Measurements from ENCODE around the gene NUBP2. TPM values are rescaled to one million over a fixed set of nuclear protein-coding genes. Genes with fewer than 3 reads are reported as not detected.

The NUBP2 gene
- total RNA-seq, 1 experiment from 2014 or later: 145 TPM

DNA sequence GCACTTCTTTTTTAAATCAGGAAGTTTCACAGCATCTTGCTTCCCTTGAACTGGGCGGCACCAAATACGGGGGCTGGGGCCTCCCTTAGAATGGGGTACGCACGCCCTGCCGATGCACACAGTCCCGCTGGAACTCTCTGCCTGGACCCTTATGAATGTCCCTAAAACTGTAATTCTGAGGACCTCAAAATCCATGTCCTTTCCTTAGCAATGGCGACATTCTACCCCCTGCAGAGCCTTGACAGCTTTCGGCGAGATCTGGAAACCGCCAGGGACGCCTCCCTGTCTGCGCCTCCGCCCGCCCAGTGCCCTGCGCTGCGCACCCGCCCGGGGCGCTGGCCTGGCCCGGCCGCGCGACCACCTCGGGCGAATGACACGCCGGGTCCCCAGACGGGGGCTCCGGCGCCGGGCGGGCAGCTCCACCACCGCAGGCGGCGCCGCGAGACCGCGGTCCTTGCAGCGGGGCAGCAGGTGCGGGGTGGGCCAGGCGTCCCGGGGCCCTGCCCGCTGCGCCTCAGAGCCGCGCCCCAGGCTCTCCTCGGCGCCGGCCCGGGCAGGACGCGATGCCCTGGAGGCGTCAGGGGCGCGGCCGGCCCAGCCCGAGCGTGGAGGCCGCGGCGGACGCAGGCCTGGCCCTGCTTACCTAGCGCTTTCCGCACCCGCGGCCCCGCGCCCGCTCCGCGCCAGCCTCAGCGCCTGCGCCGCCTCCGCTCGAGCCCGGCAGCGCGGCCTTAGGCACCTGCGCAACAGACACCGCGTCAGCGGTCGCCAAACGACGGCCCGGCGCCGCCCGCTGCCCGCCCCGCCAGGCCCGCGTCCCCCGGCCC, 43.3 kb downstream of the NUBP2 start:
- peak; percentile 36 for DNase-seq (ENCODE audit: low read depth)

- DNase-seq (ENCODE audit: low read depth): peak; percentile 90
These were observed 44.2 kb downstream of the NUBP2 start, which contains the start of the genes FAHD1 and HAGH for GRCh38 chr16:1826691-1827573. Gene FAHD1 (plus strand): TSS chr16:1827206. CDS start chr16:1827239, 33 bp downstream. Gene HAGH (minus strand): TSS chr16:1826825. CDS start chr16:1826787, 38 bp downstream.

- DNase-seq (ENCODE audit: low read depth): no peak
These were observed 46.1 kb downstream of the NUBP2 start for GRCh38 chr16:1828645-1829410.

DNA sequence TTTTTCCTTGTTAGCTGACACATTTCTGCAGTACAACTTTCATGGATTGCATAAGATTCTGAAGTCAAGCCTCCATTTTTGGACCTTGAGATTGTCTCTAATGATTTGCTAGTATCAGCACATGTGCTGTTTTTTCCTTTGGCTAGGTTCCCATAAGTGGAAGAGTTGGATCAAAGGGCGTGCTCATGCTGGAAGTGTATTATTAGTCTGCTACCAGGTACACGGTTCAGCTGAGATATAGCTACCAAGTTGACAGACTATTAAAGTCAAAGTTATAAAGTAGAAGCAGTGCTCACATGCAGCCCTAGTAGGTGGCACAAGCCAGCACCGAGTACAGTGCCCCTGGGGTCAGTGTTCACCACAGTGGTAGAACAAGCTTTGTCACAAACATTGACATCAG, 47.5 kb downstream of the NUBP2 start:
- DNase-seq (ENCODE audit: low read depth): no peak

DNA sequence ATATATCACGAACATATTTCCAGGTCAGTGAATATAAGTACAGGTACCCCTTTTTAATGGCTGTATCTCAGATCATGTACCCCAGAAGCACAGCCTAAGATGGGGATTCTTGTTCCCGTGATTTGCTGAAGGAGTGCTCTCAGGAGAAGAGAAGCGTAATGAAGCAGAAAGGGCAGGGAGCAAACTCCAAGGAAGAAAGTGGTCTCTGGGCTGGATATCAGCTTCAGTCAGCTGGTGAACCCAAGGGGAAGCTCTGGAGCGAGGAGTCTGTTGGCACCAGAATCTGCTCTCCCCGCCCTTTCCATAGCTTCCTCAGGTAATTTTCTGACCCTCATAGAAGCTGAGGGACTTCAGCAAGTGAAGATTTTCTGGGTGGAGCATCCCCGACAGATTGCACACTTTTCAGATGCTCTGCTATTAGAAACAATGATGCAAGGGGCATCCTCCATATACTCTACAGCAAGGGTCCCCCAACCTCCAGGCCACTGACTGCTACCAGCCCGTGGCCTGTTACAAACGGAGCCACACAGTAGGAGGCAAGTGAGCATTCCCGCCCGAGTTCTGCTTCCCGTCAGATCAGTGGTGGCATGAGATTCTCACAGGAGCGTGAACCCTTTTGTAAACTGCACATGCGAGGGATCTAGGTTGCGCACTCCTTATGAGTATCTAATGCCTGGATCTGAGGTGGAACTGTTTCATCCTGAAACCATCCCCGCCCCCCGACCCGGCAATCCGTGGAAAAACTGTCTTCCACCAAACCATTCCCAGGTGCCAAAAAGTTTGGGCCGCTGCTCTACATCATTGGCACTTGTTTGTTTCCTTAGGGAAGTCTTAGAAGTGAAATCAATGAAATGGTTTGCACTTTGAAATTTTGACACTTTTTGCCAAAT, 48.7 kb downstream of the NUBP2 start:
- no peak for DNase-seq (ENCODE audit: low read depth)

- DNase-seq (ENCODE audit: low read depth): no peak
These were observed 50.2 kb downstream of the NUBP2 start for GRCh38 chr16:1832838-1833454.

DNA sequence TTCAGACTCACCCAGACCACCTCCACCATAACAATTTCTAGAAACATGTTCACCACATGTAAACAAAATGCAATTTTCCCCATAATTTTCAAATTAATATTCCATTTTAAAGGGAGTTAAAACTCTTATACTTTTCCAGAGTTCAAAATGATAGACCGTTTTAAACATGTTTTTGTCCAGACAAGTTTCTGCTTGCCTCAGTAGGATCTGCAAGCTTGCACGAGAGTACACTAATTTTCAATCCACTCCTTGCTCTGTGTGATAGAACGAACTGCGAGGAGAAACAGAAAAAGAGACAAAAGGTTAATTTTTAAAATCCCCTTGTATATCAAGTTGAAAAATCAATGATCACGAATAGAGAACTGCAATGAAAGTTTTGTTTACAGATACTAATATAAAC, 51.3 kb downstream of the NUBP2 start:
- no peak for DNase-seq (ENCODE audit: low read depth)

Other genes with a start within 250 kb of the NUBP2 start
- not detected in 2 replicates for gene TMEM204, start 249.3 kb upstream of the NUBP2 start, total RNA-seq (2014; rRNA removed)
- 9.9 and 18.3 TPM in 2 replicates for gene IFT140, start 170.9 kb upstream of the NUBP2 start, total RNA-seq (2014; rRNA removed)
- gene CRAMP1, start 170.6 kb upstream of the NUBP2 start, total RNA-seq (2014; rRNA removed): 6.9 and 7.9 TPM in 2 replicates
- gene JPT2, start 104.7 kb upstream of the NUBP2 start, total RNA-seq (2014; rRNA removed): 59.1 and 62.8 TPM in 2 replicates
- gene MAPK8IP3, start 76.8 kb upstream of the NUBP2 start, total RNA-seq (2014; rRNA removed): 45.9 and 55.4 TPM in 2 replicates
- 50.9 and 53.5 TPM in 2 replicates for gene NME3, start 11.4 kb upstream of the NUBP2 start, total RNA-seq (2014; rRNA removed)
- 13.7 and 17.4 TPM in 2 replicates for gene EME2, start 10.2 kb upstream of the NUBP2 start, total RNA-seq (2014; rRNA removed)
- gene MRPS34, start 9.8 kb upstream of the NUBP2 start, total RNA-seq (2014; rRNA removed): 132 and 155 TPM in 2 replicates
- 24.2 and 27.2 TPM in 2 replicates for gene SPSB3, start 389 bp upstream of the NUBP2 start, total RNA-seq (2014; rRNA removed)
- gene IGFALS, start 10.7 kb downstream of the NUBP2 start, total RNA-seq (2014; rRNA removed): not detected in 2 replicates
- gene HAGH, start 43.9 kb downstream of the NUBP2 start, total RNA-seq (2014; rRNA removed): 35.4 and 45.2 TPM in 2 replicates
- gene FAHD1, start 44.2 kb downstream of the NUBP2 start, total RNA-seq (2014; rRNA removed): 58.8 and 64.9 TPM in 2 replicates
- not detected in 2 replicates for gene MEIOB, start 89.2 kb downstream of the NUBP2 start, total RNA-seq (2014; rRNA removed)
- not detected in 2 replicates for gene HS3ST6, start 135.5 kb downstream of the NUBP2 start, total RNA-seq (2014; rRNA removed)
- 14.2 and 14.4 TPM in 2 replicates for gene MSRB1, start 160.2 kb downstream of the NUBP2 start, total RNA-seq (2014; rRNA removed)
- not detected in 2 replicates for gene RPL3L, start 171.7 kb downstream of the NUBP2 start, total RNA-seq (2014; rRNA removed)
- 244 and 288 TPM in 2 replicates for gene NDUFB10, start 176.6 kb downstream of the NUBP2 start, total RNA-seq (2014; rRNA removed)
- gene RPS2, start 181.9 kb downstream of the NUBP2 start, total RNA-seq (2014; rRNA removed): 2,551 and 2,646 TPM in 2 replicates
- not detected in 2 replicates for gene RNF151, start 183.9 kb downstream of the NUBP2 start, total RNA-seq (2014; rRNA removed)
- gene TBL3, start 189.1 kb downstream of the NUBP2 start, total RNA-seq (2014; rRNA removed): 52.1 and 85.4 TPM in 2 replicates
- gene NOXO1, start 198.5 kb downstream of the NUBP2 start, total RNA-seq (2014; rRNA removed): 0.23 and 1.3 TPM in 2 replicates
- gene GFER, start 201.2 kb downstream of the NUBP2 start, total RNA-seq (2014; rRNA removed): 26.0 and 30.5 TPM in 2 replicates
- 1.1 and 1.6 TPM in 2 replicates for gene SYNGR3, start 207.0 kb downstream of the NUBP2 start, total RNA-seq (2014; rRNA removed)
- gene ZNF598, start 226.9 kb downstream of the NUBP2 start, total RNA-seq (2014; rRNA removed): 37.2 and 47.5 TPM in 2 replicates
- 1.3 TPM in 2 replicates for gene NPW, start 236.8 kb downstream of the NUBP2 start, total RNA-seq (2014; rRNA removed)
- gene NHERF2, start 243.9 kb downstream of the NUBP2 start, total RNA-seq (2014; rRNA removed): 5.5 and 7.3 TPM in 2 replicates

Measured in LHCN-M2 (cell line).